ENCODE results near the gene CNOT1.

GRCh38 chr16:58582971-58583765, 46.5 kb downstream of the CNOT1 start:
- TF ChIP-seq, protein P1, sequence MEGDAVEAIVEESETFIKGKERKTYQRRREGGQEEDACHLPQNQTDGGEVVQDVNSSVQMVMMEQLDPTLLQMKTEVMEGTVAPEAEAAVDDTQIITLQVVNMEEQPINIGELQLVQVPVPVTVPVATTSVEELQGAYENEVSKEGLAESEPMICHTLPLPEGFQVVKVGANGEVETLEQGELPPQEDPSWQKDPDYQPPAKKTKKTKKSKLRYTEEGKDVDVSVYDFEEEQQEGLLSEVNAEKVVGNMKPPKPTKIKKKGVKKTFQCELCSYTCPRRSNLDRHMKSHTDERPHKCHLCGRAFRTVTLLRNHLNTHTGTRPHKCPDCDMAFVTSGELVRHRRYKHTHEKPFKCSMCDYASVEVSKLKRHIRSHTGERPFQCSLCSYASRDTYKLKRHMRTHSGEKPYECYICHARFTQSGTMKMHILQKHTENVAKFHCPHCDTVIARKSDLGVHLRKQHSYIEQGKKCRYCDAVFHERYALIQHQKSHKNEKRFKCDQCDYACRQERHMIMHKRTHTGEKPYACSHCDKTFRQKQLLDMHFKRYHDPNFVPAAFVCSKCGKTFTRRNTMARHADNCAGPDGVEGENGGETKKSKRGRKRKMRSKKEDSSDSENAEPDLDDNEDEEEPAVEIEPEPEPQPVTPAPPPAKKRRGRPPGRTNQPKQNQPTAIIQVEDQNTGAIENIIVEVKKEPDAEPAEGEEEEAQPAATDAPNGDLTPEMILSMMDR (IDR thresholded peaks at IDR 0.05), result no peak
- TF ChIP-seq POLR2A (IDR thresholded peaks at IDR 0.05), result no peak

Measured in right lobe of liver (tissue), 4 donors.